ENCODE data around the gene ARV1.

DNA sequence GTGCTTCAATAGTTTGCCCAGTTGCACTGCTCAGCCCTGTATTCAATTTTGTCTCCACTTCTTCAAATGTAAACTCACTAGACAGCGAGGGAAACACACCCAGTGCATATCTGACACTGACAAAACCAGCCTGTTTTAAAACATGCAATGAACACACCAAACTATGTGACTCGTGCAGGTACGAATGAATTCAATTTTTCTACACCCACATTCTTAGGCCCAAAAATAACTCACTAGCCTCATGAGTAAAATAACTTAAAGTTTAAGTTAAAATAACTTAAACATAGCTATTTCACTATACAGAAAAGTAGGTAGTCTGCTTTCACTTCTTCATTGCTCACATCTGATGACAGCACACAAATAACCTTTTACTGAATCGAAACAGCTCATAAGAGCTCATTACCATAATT, 21.3 kb upstream of the ARV1 start:
- TF ChIP-seq EZH2 (IDR thresholded peaks at IDR 0.05; ENCODE audit: low read length, missing control alignments), result no peak
- TF ChIP-seq, protein P1, sequence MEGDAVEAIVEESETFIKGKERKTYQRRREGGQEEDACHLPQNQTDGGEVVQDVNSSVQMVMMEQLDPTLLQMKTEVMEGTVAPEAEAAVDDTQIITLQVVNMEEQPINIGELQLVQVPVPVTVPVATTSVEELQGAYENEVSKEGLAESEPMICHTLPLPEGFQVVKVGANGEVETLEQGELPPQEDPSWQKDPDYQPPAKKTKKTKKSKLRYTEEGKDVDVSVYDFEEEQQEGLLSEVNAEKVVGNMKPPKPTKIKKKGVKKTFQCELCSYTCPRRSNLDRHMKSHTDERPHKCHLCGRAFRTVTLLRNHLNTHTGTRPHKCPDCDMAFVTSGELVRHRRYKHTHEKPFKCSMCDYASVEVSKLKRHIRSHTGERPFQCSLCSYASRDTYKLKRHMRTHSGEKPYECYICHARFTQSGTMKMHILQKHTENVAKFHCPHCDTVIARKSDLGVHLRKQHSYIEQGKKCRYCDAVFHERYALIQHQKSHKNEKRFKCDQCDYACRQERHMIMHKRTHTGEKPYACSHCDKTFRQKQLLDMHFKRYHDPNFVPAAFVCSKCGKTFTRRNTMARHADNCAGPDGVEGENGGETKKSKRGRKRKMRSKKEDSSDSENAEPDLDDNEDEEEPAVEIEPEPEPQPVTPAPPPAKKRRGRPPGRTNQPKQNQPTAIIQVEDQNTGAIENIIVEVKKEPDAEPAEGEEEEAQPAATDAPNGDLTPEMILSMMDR (conservative IDR thresholded peaks at IDR 0.05 in 1 of 2, IDR thresholded peaks at IDR 0.05 in 1 of 2; ENCODE audit: low read depth in 1 of 2, low read length in 2 of 2), result no peak
